ENCODE measurements around the gene DUSP1. TPM values are rescaled to one million over a fixed set of nuclear protein-coding genes. Genes with fewer than 3 reads are reported as not detected.

Gene DUSP1
- total and polyA plus RNA-seq, 7 donors, result 99.9 to 1,033 (median 449) TPM

GRCh38 chr5:172758834-172759149, 12.2 kb downstream of the DUSP1 start:
- Histone ChIP-seq H3K36me3 (no peaks in the 10 kb centered on the region), H3K27ac (peak overlapping the region in 3 of 4 donors; percentile 17 to 46 (median 41)), H3K4me3 (no peak overlapping the region), H3K27me3 (no peaks in the 10 kb centered on the region), H3K4me1 (peaks cover 0 to 4% (median 0%) of the 10 kb centered on the region in 4 donors), H3K9me3 (no peaks in the 10 kb centered on the region)
- 88 to 91% methylated on average over 6 of the region's 6 CpGs for WGBS, 2 donors
- intact Hi-C loops (cut with DNase I), result no loop called here
- DNase-seq, result no peak
- TF ChIP-seq CTCF (IDR thresholded peaks at IDR 0.05) (no peak), POLR2A (IDR thresholded peaks at IDR 0.05) (no peak), POLR2AphosphoS5 (IDR thresholded peaks at IDR 0.05) (no peak), EP300 (IDR thresholded peaks at IDR 0.05) (no peak)

GRCh38 chr5:172758077-172758833, 12.7 kb downstream of the DUSP1 start:
- H3K9me3 ChIP-seq, result no peaks in the 10 kb centered on the region
- no peaks in the 10 kb centered on the region for H3K27me3 ChIP-seq
- H3K27ac ChIP-seq, result peak overlapping the region; percentile 17 to 46 (median 36)
- H3K4me3 ChIP-seq, result no peak overlapping the region
- TF ChIP-seq POLR2AphosphoS5 (IDR thresholded peaks at IDR 0.05), result peak in 2 of 4 donors; percentile 17 to 46
- no peak for TF ChIP-seq POLR2A (IDR thresholded peaks at IDR 0.05)
- DNase-seq, result peak; percentile 64
- no peaks in the 10 kb centered on the region for H3K36me3 ChIP-seq
- peaks cover 0 to 4% (median 0%) of the 10 kb centered on the region in 4 donors for H3K4me1 ChIP-seq
- WGBS, 2 donors, result 75 to 78% methylated on average over 19 of the region's 19 CpGs
- intact Hi-C loops (cut with DNase I), result no loop called here

GRCh38 chr5:172757394-172758010, 13.5 kb downstream of the DUSP1 start:
- Histone ChIP-seq H3K4me3 (no peak overlapping the region), H3K36me3 (no peaks in the 10 kb centered on the region), H3K4me1 (peaks cover 0 to 4% (median 0%) of the 10 kb centered on the region in 4 donors), H3K27me3 (no peaks in the 10 kb centered on the region), H3K27ac (peak overlapping the region; percentile 17 to 46 (median 36)), H3K9me3 (no peaks in the 10 kb centered on the region)
- WGBS, 2 donors, result 78 to 88% methylated on average over 9 of the region's 9 CpGs
- TF ChIP-seq EP300 (IDR thresholded peaks at IDR 0.05) (no peak), POLR2AphosphoS5 (IDR thresholded peaks at IDR 0.05) (no peak), POLR2A (IDR thresholded peaks at IDR 0.05) (no peak), CTCF (IDR thresholded peaks at IDR 0.05) (no peak)
- intact Hi-C loops (cut with DNase I), result no loop called here
- peak; percentile 54 for DNase-seq

GRCh38 chr5:172756764-172757393, 14.1 kb downstream of the DUSP1 start:
- WGBS, 2 donors, result 84 to 85% methylated on average over 10 of the region's 10 CpGs
- no peaks in the 10 kb centered on the region for H3K36me3 ChIP-seq
- no peak for DNase-seq
- H3K4me3 ChIP-seq, result no peak overlapping the region
- H3K27ac ChIP-seq, result no peak overlapping the region
- no peak for TF ChIP-seq EP300 (IDR thresholded peaks at IDR 0.05)
- TF ChIP-seq POLR2A (IDR thresholded peaks at IDR 0.05), result no peak
- no peak for TF ChIP-seq POLR2AphosphoS5 (IDR thresholded peaks at IDR 0.05)
- TF ChIP-seq CTCF (IDR thresholded peaks at IDR 0.05), result no peak
- intact Hi-C loops (cut with DNase I), result no loop called here
- no peaks in the 10 kb centered on the region for H3K27me3 ChIP-seq
- H3K4me1 ChIP-seq, result peaks cover 0 to 4% (median 0%) of the 10 kb centered on the region in 4 donors
- H3K9me3 ChIP-seq, result no peaks in the 10 kb centered on the region
